ENCODE measurements around the gene ATP8A2. TPM values are rescaled to one million over a fixed set of nuclear protein-coding genes. Genes with fewer than 3 reads are reported as not detected.

ATP8A2 gene
- total and polyA plus RNA-seq, 9 of the 15 experiments (the other 6 are each of a cell fraction or from before 2014, with no cell fraction given): under 0.01 to 0.33 (median 0.06) TPM; not detected in 4

GRCh38 chr13:25746131-25746530, 374.4 kb downstream of the ATP8A2 start:
- H3K9me1 ChIP-seq (ENCODE audit: control insufficient read depth, insufficient read depth, low read length): no peaks in the 10 kb centered on the region
- WGBS (ENCODE audit: insufficient coverage, low coverage, missing lambda C conversion rate): 0% methylated on average over 3 of the region's 3 CpGs
- BruUV-seq (replicated peaks): no TSS peak

More at GRCh38 chr13:25746131-25746530, 374.4 kb downstream of the ATP8A2 start:
- no peak overlapping the region for H3K4me2 ChIP-seq (ENCODE audit: insufficient read depth, low read length)
- no peaks in the 10 kb centered on the region for H3K36me3 ChIP-seq (ENCODE audit: control insufficient read depth, insufficient read depth, low read length)
- TF ChIP-seq, protein P1, sequence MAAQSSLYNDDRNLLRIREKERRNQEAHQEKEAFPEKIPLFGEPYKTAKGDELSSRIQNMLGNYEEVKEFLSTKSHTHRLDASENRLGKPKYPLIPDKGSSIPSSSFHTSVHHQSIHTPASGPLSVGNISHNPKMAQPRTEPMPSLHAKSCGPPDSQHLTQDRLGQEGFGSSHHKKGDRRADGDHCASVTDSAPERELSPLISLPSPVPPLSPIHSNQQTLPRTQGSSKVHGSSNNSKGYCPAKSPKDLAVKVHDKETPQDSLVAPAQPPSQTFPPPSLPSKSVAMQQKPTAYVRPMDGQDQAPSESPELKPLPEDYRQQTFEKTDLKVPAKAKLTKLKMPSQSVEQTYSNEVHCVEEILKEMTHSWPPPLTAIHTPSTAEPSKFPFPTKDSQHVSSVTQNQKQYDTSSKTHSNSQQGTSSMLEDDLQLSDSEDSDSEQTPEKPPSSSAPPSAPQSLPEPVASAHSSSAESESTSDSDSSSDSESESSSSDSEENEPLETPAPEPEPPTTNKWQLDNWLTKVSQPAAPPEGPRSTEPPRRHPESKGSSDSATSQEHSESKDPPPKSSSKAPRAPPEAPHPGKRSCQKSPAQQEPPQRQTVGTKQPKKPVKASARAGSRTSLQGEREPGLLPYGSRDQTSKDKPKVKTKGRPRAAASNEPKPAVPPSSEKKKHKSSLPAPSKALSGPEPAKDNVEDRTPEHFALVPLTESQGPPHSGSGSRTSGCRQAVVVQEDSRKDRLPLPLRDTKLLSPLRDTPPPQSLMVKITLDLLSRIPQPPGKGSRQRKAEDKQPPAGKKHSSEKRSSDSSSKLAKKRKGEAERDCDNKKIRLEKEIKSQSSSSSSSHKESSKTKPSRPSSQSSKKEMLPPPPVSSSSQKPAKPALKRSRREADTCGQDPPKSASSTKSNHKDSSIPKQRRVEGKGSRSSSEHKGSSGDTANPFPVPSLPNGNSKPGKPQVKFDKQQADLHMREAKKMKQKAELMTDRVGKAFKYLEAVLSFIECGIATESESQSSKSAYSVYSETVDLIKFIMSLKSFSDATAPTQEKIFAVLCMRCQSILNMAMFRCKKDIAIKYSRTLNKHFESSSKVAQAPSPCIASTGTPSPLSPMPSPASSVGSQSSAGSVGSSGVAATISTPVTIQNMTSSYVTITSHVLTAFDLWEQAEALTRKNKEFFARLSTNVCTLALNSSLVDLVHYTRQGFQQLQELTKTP (IDR thresholded peaks at IDR 0.05; ENCODE audit: low read depth in 1 of 2, partially characterized antibody in 2 of 2): no peak
- no peak for TF ChIP-seq HNRNPUL1 (IDR thresholded peaks at IDR 0.05; ENCODE audit: low read length)
- TF ChIP-seq KDM5B (IDR thresholded peaks at IDR 0.05; ENCODE audit: insufficient replicate concordance, low read depth, low read length): no peak
- no peak for TF ChIP-seq PHTF2 (CRISPR knock-in tag; IDR thresholded peaks at IDR 0.05)
- TF ChIP-seq ZNF263 (CRISPR knock-in tag; IDR thresholded peaks at IDR 0.05; ENCODE audit: borderline replicate concordance): no peak
- TF ChIP-seq CSDE1 (IDR thresholded peaks at IDR 0.05): no peak
- no peak for TF ChIP-seq HDAC6 (IDR thresholded peaks at IDR 0.05; ENCODE audit: low read depth, low read length)
- TF ChIP-seq TARDBP (IDR thresholded peaks at IDR 0.05): no peak
- TF ChIP-seq LCOR (CRISPR knock-in tag; IDR thresholded peaks at IDR 0.05): no peak
- no peak for TF ChIP-seq ZNF384 (IDR thresholded peaks at IDR 0.05; ENCODE audit: low read depth, low read length)
- TF ChIP-seq PCBP1 (IDR thresholded peaks at IDR 0.05; ENCODE audit: low read depth, low read length, poor library complexity, severe bottlenecking): no peak
- TF ChIP-seq, protein P2, sequence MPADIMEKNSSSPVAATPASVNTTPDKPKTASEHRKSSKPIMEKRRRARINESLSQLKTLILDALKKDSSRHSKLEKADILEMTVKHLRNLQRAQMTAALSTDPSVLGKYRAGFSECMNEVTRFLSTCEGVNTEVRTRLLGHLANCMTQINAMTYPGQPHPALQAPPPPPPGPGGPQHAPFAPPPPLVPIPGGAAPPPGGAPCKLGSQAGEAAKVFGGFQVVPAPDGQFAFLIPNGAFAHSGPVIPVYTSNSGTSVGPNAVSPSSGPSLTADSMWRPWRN (IDR thresholded peaks at IDR 0.05; ENCODE audit: low read depth): no peak
- TF ChIP-seq, protein P3, sequence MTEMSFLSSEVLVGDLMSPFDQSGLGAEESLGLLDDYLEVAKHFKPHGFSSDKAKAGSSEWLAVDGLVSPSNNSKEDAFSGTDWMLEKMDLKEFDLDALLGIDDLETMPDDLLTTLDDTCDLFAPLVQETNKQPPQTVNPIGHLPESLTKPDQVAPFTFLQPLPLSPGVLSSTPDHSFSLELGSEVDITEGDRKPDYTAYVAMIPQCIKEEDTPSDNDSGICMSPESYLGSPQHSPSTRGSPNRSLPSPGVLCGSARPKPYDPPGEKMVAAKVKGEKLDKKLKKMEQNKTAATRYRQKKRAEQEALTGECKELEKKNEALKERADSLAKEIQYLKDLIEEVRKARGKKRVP (CRISPR knock-in tag; IDR thresholded peaks at IDR 0.05): no peak
- no peak for TF ChIP-seq GATAD2B (IDR thresholded peaks at IDR 0.05; ENCODE audit: borderline replicate concordance)
- TF ChIP-seq, protein P4, sequence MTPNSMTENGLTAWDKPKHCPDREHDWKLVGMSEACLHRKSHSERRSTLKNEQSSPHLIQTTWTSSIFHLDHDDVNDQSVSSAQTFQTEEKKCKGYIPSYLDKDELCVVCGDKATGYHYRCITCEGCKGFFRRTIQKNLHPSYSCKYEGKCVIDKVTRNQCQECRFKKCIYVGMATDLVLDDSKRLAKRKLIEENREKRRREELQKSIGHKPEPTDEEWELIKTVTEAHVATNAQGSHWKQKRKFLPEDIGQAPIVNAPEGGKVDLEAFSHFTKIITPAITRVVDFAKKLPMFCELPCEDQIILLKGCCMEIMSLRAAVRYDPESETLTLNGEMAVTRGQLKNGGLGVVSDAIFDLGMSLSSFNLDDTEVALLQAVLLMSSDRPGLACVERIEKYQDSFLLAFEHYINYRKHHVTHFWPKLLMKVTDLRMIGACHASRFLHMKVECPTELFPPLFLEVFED (CRISPR knock-in tag; conservative IDR thresholded peaks at IDR 0.05): no peak
- no peaks in the 10 kb centered on the region for H3K4me1 ChIP-seq (replicated peaks in 1 of 2; ENCODE audit: control insufficient read depth in 2 of 2, insufficient read depth in 2 of 2, low read length in 2 of 2)
- DNase-seq (ENCODE audit: extremely low read depth in 1 of 4, low spot score in 3 of 4) (no peak), ATAC-seq (no peak), FAIRE-seq (no peak)
- POLR2A ChIA-PET: no interaction called here
- H3K27ac ChIP-seq (ENCODE audit: extremely low read depth, low read depth, low read length): no peak overlapping the region
- intact Hi-C loops (cut with micrococcal nuclease): no loop called here
- H3K9me3 ChIP-seq (replicated peaks; ENCODE audit: control insufficient read depth, insufficient read depth, low read depth, low read length): no peaks in the 10 kb centered on the region
- H4K20me1 ChIP-seq (replicated peaks; ENCODE audit: control insufficient read depth, insufficient read depth, low read length): no peaks in the 10 kb centered on the region
- H3K27me3 ChIP-seq (ENCODE audit: control insufficient read depth in 2 of 2, insufficient read depth in 2 of 2, low read length in 2 of 2): peaks cover 0 to 11% of the 10 kb centered on the region in 2 experiments; a peak in 1 of 5 replicates
- H3K9ac ChIP-seq (ENCODE audit: insufficient read depth in 1 of 2, low read depth in 2 of 2, low read length in 2 of 2): no peak overlapping the region
- no peak overlapping the region for H2AFZ ChIP-seq (ENCODE audit: low read depth, low read length)
- in situ Hi-C loops (cut with MboI): no loop called here
- no peaks in the 10 kb centered on the region for H3K79me2 ChIP-seq (ENCODE audit: control insufficient read depth, insufficient read depth, low read length)
- CTCF ChIA-PET (ENCODE audit: low intra/inter-chr PET ratio): no interaction called here
- no peak overlapping the region for H3K4me3 ChIP-seq

Data from K562 (cell line).